ENCODE results near the gene ASPN.
A peak's percentile ranks its signal among the peaks of the same experiment; 100 is the strongest.

ASPN gene

DNA sequence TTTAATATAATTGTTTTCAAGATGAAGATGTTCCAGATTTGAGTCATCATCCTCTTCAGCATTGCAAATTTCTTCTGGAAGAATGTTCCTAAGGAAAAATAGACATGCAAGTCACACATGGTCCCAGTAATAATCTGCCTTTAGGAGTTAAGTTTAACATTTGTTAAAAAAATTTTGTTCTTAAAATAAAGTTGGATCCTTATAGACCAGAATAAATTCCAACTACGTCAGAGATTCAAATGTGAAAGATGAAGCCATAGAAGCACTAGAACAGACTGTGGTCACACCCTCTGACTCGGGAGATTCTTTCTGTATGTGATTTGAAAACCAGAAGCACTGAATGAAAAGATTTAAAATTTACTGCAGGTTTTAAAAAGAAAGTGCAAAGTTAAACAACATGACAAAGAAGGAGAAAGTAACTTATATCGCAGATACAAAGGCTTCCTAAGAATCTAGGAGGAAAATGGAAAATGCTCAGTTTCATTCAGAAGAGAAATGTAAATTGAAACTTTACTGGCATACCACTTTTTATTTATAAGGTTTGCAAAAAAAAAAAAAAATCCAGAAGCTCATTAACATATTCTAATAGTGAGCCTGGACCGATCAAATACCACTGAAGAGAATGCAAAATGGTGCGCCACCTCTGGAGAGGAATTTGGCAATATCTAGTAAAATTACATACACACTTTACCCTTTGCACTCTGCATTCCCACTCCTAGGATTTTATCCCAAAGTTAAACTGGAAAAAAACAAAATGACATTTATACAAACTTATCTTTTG, 14.3 kb upstream of the ASPN start:
- TF ChIP-seq CTCF (IDR thresholded peaks at IDR 0.05), result no peak
- peak overlapping the region in 1 of 2 donors; percentile 46 for H3K27ac ChIP-seq
- DNase-seq (ENCODE audit: low spot score), result no peak

DNA sequence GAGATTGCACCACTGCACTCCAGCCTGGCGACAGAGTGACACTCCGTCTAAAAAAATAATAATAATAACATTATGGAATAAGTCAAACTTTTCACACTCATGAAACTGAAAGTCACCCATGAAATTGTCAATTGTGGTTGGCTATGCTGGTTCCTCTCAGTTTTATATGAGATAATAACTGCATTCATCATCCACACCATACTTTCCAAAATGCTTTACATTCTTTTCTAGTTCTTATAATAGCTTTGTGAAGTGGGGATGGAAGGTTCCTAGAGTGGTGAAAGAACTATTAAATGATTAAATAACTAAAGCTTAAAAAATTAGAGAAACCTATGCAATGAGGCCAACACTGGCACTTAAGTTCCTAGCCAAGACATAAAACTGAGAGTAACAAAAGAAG, 12.6 kb upstream of the ASPN start:
- Histone ChIP-seq H3K27ac (no peak overlapping the region), H3K4me3 (no peak overlapping the region)
- DNase-seq (ENCODE audit: low spot score), result no peak
- TF ChIP-seq CTCF (IDR thresholded peaks at IDR 0.05), result no peak

More for the DNA sequence above, 14.3 kb upstream of the ASPN start:
- no peak overlapping the region for H3K4me3 ChIP-seq

DNA sequence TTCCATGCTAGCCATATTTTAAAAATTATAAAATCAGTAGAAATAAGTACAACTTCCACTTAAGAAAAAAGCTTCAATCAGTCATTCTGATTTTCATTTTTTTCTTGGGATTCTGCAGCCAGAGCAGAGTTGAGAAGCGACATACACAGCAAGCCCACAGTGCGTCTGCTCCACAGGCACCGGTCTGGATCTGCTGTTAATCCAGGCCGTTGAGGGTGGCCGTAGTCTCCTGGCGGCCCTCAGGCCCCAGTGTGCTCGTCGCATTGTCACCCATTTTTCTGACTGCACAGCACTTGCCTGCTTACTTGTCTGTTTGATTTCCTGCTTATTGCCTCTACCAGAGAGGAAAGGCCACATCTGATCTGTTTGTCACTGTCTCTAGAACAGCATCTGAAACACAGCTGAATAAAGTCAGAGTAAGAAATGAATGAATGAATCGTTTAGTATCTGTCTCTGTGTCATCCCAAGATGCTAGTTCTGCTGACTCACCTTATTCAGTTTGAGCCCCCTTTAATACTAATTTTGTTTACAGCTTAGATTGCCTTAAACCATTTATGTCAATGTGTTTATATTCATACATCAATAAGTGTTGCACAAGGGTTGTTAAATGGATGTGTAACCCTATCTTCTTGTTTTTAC, 11.6 kb upstream of the ASPN start:
- Histone ChIP-seq H3K27ac (no peak overlapping the region), H3K4me3 (no peak overlapping the region)
- TF ChIP-seq CTCF (IDR thresholded peaks at IDR 0.05), result no peak
- DNase-seq (ENCODE audit: low spot score), result no peak

- Histone ChIP-seq H3K4me3 (no peak overlapping the region), H3K27ac (no peak overlapping the region)
- no peak for DNase-seq (ENCODE audit: low spot score)
- no peak for TF ChIP-seq CTCF (IDR thresholded peaks at IDR 0.05)
Measured at GRCh38 chr9:92492781-92493401, 10.6 kb upstream of the ASPN start.

GRCh38 chr9:92488681-92489550, 6.6 kb upstream of the ASPN start:
- no peak for TF ChIP-seq CTCF (IDR thresholded peaks at IDR 0.05)
- Histone ChIP-seq H3K4me3 (no peak overlapping the region), H3K27ac (peak overlapping the region; percentile 43 to 69)
- DNase-seq (ENCODE audit: low spot score), result no peak

- no peak for DNase-seq (ENCODE audit: low spot score)
- Histone ChIP-seq H3K27ac (peak overlapping the region; percentile 1 to 38), H3K4me3 (no peak overlapping the region)
- TF ChIP-seq CTCF (IDR thresholded peaks at IDR 0.05), result no peak
Measured at GRCh38 chr9:92486371-92486770, 4.1 kb upstream of the ASPN start.

Data from coronary artery (tissue), 2 donors.